Measurements from ENCODE around the gene VKORC1L1.
"Not testable (repeated sequence)": the region's sequence is repeated elsewhere in the genome, so short reads cannot be mapped to it uniquely, and the experiment has no call there.

The VKORC1L1 gene

DNA sequence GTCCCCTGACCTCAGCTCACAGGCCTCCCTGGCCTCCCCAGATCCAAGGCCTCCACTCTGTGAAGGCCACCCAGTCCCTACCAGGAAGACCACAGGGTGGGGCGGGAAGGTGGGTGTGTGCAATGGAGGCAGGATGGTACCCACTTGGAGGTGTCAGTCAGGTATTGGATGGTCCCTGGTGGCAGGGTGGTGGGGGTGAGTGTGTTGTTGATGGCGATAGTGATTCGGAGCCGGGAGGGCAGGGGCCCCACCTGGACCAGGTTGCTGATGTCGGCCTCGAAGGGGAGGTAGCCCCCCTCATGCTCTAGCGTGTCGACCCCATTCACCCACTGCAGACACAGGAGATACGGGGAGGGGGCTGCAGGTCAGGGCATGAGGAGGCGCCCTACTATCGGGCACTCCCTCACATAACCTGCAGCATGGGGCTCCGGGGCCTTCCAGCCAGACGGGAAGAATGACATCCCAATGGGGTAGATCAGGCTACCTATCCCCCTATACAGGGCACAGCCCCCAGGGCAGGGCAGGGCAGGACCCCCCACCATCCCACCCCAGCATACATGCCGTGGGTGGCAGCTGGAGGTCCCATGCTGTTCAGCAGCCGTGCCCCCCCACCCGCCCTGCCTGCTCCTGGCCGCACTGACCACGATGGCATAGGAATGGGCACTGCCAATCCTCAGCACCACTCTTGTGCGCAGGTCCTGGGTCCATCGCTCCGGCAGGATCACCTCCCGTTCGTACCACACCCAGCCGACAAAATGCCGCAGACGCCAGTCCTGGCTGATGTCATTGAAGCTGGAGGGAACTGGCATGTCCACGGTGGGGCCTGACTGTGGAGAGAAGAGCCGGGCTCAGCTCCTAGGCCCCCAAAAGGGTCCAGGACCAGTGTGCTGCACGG, 107.0 kb downstream of the VKORC1L1 start:
- no peak for DNase-seq

DNA sequence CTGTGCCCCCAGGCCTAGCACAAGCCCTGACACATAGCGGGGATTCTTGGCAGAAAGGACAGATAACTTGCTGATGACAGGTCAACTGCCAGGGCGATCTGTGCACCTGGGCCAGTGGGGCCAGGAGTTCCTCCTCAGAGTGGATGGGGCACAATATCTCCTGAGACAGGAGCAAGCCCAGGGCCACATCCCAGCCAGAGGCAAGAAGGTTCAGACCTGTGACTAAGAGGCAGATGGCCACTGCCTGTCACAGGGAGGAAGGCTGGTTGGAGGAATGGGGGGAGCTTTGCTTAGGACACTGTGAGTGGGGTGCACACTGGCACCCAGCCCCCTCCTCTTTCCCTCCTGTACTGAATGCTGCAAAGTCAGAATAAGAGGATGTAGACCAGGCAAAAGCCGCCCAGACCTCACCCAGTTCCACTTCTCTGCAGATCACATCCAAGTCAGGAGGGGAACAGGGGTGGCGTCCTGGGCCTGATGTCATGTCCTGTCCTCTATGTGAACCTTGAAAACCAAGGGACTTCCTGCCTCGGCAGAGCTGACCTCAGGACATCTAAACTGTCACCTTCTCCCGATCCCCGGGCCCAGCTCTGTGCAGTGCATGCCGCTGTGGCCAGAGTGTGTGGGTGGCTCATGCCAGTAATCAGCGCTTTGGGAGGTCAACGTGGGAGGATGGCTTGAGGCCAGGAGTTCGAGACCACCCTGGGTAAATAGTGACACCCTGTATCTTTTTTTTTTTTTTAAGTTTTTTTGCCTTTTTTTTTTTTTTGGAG, 107.8 kb downstream of the VKORC1L1 start:
- peak; percentile 10 to 40 for DNase-seq

DNA sequence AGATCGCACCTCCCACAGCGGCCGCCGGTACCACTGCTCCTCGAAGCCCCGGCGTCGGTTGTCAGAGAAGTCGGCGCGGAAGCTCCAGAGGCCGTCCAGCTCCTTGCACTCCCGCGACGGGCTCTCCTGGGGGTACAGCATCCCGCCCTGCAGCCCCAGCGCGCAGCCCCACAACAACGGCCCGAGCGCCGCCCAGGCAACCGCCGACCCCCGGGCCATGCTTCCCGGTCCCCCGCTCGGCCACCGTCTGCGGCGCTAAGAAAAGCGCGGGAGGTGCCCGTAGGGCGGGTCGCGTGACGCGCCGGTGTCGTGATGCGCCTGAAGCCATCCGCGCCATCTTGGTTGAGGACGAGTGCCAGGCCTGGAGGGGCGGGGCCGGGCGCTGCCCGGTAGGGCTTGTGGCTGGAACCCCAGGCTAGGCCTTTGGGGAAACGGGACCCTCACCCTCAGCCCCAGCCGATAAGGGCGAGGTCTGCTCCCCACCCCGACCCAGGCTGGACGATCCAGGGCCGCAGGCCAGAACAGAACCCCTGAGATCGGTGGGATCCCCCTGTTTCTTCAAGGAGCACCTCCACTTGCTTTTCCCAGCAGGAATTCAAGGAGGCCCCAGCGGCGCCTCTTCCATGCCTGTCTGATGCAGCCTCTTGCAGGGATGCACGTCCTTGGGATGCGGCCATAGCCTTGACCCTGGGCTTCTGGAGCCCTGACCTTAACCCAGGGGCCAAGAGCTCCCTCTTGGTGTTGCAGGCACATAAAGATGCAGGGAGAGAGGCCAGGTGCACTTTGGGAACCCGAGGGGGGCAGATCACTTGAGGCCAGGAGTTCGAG, 109.3 kb downstream of the VKORC1L1 start, which contains the start of gene GUSB:
TSS of gene GUSB (minus strand) at position 249 of the 828 bp plus-strand sequence. CDS start at position 219, 30 bp downstream.
- DNase-seq, result peak; percentile 69 to 71

DNA sequence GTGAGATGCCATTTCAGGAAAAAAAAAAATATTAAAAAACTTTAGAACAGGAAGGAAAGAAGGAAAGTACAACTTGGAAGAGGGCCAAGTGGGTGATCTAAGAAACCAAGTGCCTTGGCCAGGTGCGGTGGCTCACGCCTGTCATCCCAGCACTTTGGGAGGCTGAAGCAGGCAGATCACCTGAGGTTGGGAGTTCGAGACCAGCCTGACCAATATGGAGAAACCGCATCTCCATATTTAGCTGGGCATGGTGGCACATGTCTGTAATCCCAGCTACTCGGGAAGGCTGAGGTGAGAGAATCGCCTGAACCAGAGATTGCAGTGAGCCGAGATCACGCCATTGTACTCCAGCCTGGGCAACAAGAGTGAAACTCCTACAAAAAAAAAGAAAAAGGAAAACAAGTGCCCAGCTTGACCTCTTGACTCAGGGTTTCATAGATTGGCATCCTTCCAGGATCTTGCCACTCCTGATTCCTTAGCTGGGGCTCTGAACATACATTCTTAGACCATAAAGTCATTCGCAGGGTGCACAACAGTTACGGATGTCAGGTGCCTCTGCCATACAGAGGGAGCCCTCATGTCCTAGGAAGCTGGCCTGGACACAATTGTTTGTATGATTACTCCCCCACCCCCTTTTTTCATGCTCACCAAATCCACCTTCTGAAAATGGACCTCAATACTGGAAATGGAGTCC, 111.2 kb downstream of the VKORC1L1 start:
- no peak for DNase-seq

GRCh38 chr7:65988084-65988483, 115.2 kb downstream of the VKORC1L1 start:
- no peak for DNase-seq

DNA sequence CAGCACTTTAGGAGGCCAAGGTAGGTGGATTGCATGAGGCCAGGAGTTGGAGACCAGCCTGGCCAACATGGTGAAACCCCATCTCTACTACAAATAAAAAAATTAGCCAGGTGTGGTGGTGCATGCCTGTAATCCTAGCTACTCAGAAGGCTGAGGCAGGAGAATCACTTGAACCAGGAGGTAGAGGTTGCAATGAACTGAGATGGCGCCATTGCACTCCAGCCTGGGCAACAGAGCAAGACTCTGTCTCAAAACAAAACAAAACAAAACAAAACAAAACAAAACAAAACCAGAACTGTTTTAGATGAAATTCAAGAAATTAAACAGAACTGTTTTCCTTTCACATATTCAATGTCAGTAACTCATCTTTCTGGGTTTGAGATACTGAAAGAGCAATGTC, 115.6 kb downstream of the VKORC1L1 start:
- DNase-seq, result not testable (repeated sequence)

DNA sequence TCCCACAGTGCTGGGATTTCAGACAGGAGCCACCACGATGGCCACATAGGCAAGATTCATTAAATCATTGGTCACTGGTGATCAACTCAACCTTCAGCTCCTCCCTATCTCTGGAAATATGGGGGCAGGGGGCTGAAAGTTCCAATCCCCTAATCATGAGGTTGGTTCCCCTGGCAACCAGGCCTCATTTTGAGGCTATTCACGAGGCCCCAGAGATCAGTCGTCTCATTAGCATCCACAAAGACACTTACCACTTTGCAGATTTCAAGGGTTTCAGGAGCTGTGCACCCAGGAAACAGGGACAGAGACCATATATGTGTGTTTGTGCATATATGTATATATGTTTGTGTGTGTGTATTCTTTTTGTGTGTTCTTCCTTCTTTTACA, 116.8 kb downstream of the VKORC1L1 start:
- DNase-seq, result no peak

- DNase-seq, result not testable (repeated sequence)
Observed at GRCh38 chr7:65991829-65992228, 119.0 kb downstream of the VKORC1L1 start.

- DNase-seq, result no peak
Observed at GRCh38 chr7:65992526-65992925, 119.7 kb downstream of the VKORC1L1 start.

DNA sequence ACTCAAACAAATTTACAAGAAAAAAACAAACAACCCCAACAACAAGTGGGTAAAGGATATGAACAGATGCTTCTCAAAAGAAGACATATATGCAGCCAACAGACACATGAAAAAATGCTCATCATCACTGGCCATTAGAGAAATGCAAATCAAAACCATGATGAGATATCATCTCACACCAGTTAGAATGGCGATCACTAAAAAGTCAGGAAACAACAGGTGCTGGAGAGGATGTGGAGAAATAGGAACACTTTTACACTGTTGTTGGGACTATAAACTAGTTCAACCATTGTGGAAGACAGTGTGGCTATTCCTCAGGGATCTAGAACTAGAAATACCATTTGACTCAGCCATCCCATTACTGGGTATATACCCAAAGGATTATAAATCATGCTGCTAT, 122.1 kb downstream of the VKORC1L1 start:
- not testable (repeated sequence) for DNase-seq

DNA sequence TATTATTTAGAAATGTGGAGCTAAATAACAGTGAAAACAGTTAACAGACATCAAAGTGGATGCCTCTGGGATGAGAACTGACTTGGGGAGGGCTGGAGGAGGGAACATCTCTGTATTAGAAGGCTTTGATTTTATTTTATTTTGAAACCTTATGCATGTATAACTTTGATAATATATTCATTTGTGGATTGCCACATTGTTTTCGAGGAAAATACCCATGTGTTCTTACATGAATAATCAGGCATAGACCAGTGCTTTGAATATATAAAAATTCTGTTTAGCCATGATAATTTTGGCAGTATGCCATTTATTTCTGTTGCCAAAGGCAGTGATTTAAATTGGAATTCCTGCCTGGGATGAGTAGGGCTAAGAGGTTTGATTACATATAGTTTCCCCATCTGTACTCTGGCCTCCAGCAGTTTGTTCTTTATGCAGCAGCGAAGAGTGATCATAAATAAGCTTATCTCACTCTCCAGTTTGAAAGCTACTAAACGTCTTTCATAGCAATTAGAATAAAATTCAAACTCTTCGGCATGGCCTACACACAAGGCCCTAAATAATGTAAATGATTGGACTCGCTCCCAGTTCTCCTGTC, 128.0 kb downstream of the VKORC1L1 start:
- not testable (repeated sequence) for DNase-seq

GRCh38 chr7:66005115-66005671, 132.3 kb downstream of the VKORC1L1 start:
- DNase-seq, result not testable (repeated sequence)

GRCh38 chr7:66007232-66007631, 134.4 kb downstream of the VKORC1L1 start:
- DNase-seq, result no peak
